Astrocyte (in vitro differentiated cells and primary cell): ENCODE data around the gene ADD3. TPM values are rescaled to one million over a fixed set of nuclear protein-coding genes. Genes with fewer than 3 reads are reported as not detected.
"Not testable (repeated sequence)": the region's sequence is repeated elsewhere in the genome, so short reads cannot be mapped to it uniquely, and the experiment has no call there.

Experiments used
- DNase-seq: peaks from one replicate; pipeline ENCODE4 v3.0.0-alpha.2; 2010; ENCODE audit warnings: low read depth
- FAIRE-seq: peaks from 2 replicates; lab custom pipeline; 2011; peaks lifted over from hg19 to GRCh38; lab: Jason Lieb, UNC
- H2AFZ ChIP-seq: 2 replicates; pipeline ENCODE4 v1.6.0; 2012; ENCODE audit warnings: low read depth, low read length, inconsistent platforms
- H3K27ac ChIP-seq: 2 replicates; pipeline ENCODE4 v1.5.1; 2011; ENCODE audit warnings: low read depth, low read length, inconsistent platforms
- H3K27me3 ChIP-seq: 2 replicates; pipeline ENCODE4 v1.6.0; 2011; ENCODE audit warnings: low read length, inconsistent platforms; ENCODE audit not compliant: insufficient read depth
- H3K36me3 ChIP-seq: 2 replicates; pipeline ENCODE4 v1.5.1; 2011; ENCODE audit warnings: low read length, inconsistent platforms; ENCODE audit not compliant: insufficient read depth
- H3K4me1 ChIP-seq: 2 replicates; pipeline ENCODE4 v1.5.1; 2011; ENCODE audit warnings: low read length, inconsistent platforms; ENCODE audit not compliant: insufficient read depth
- H3K4me2 ChIP-seq: 2 replicates; pipeline ENCODE4 v1.6.0; 2012; ENCODE audit warnings: low read length, inconsistent platforms
- H3K4me3 ChIP-seq: 2 replicates; pipeline ENCODE4 v1.5.1; 2011; ENCODE audit warnings: low read depth, mild to moderate bottlenecking, low read length, inconsistent platforms; ENCODE audit not compliant: insufficient read depth
- H3K79me2 ChIP-seq: 2 replicates; pipeline ENCODE4 v1.6.0; 2012; ENCODE audit warnings: mild to moderate bottlenecking, low read length, inconsistent platforms; ENCODE audit not compliant: insufficient read depth
- H3K9ac ChIP-seq: 2 replicates; pipeline ENCODE4 v1.6.0; 2012; ENCODE audit warnings: mild to moderate bottlenecking, low read length, inconsistent platforms
- H3K9me3 ChIP-seq: 2 replicates; pipeline ENCODE4 v1.5.1; 2012; ENCODE audit warnings: low read depth, mild to moderate bottlenecking, low read length, inconsistent platforms; ENCODE audit not compliant: insufficient read depth
- H4K20me1 ChIP-seq: 2 replicates; pipeline ENCODE4 v1.6.0; 2012; ENCODE audit warnings: low read length, inconsistent platforms; ENCODE audit not compliant: insufficient read depth
- H3K27ac Mint-ChIP-seq: one replicate; pipeline ENCODE4 v1.8.0; 2021; ENCODE audit warnings: mild to moderate bottlenecking, mixed read lengths; ENCODE audit not compliant: unreplicated experiment
- H3K27me3 Mint-ChIP-seq: one replicate; pipeline ENCODE4 v1.8.0; 2021; ENCODE audit warnings: low read depth, mixed read lengths; ENCODE audit not compliant: unreplicated experiment
- H3K36me3 Mint-ChIP-seq: one replicate; pipeline ENCODE4 v1.8.0; 2021; ENCODE audit warnings: low read depth, mixed read lengths; ENCODE audit not compliant: unreplicated experiment
- H3K4me1 Mint-ChIP-seq: one replicate; pipeline ENCODE4 v1.8.0; 2021; ENCODE audit warnings: low read depth, mixed read lengths; ENCODE audit not compliant: unreplicated experiment
- H3K4me3 Mint-ChIP-seq: one replicate; pipeline ENCODE4 v1.8.0; 2021; ENCODE audit warnings: mild to moderate bottlenecking, moderate library complexity, mixed read lengths; ENCODE audit not compliant: unreplicated experiment
- H3K9me3 Mint-ChIP-seq: one replicate; pipeline ENCODE4 v1.8.0; 2021; ENCODE audit warnings: mild to moderate bottlenecking, mixed read lengths; ENCODE audit not compliant: unreplicated experiment
- CTCF ChIP-seq: IDR thresholded peaks from 2 replicates; pipeline ENCODE4 v1.5.1; 2011; ENCODE audit warnings: low read depth, mild to moderate bottlenecking, inconsistent platforms, low read length, moderate library complexity; ENCODE audit not compliant: insufficient read depth
- EZH2 ChIP-seq: IDR thresholded peaks from 2 replicates; pipeline ENCODE4 v1.6.1; 2012; ENCODE audit warnings: mild to moderate bottlenecking, low read length, inconsistent platforms; ENCODE audit not compliant: insufficient read depth
- total RNA-seq: library from RNA; stranded (reverse); gene quantifications from 2 replicates; pipeline ENCODE4 v1.2.1, GENCODE V29; 2021

Gene ADD3
- total RNA-seq, 1 donor from 2014 or later, result 127 TPM

DNA sequence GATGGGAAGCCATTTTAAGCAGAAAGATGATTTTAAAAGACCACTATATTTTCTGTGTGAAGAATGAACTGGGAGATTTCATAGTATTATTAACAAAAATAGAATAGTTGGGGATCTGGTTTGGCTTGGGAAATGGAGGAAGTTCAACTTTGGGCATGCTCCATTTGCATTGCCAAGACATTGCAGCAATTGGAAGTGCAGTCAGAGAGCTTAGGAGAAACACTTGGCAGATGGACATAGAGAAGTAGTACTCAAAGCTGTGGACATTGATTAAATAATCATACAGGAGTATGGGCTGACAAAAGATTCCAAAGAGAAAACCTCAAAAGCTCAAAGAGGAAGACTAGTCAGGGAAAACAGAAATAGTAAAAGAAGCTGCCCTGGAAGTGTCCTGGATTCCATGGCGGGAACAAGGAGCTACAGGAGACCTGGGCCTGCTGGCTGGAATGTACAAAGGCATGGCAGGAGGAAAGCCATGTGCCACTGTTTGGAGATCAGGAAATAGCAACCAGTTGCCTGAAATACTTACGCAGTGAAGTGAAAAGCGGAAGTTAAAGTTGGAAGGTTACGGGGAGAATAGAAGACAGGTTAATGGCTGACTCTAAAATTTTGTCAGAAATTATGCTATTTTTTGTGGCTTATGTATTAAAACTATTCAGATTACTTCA, 106.0 kb downstream of the ADD3 start:
- H3K9ac ChIP-seq, result no peak overlapping the region
- TF ChIP-seq EZH2 (no peak), CTCF (no peak)
- Mint-ChIP-seq H3K27ac (no peak overlapping the region), H3K4me1 (peaks cover 3% of the 10 kb centered on the region), H3K4me3 (no peak overlapping the region), H3K36me3 (peaks cover 37% of the 10 kb centered on the region), H3K9me3 (no peaks in the 10 kb centered on the region), H3K27me3 (no peaks in the 10 kb centered on the region)
- H3K27me3 ChIP-seq, result no peaks in the 10 kb centered on the region
- H3K79me2 ChIP-seq, result no peaks in the 10 kb centered on the region
- H3K9me3 ChIP-seq, result no peaks in the 10 kb centered on the region
- FAIRE-seq (no peak), DNase-seq (no peak)
- H3K4me3 ChIP-seq, result no peak overlapping the region
- H3K4me2 ChIP-seq, result no peak overlapping the region
- H2AFZ ChIP-seq, result no peak overlapping the region
- no peak overlapping the region for H3K27ac ChIP-seq
- peaks cover 5% of the 10 kb centered on the region for H4K20me1 ChIP-seq
- peaks cover 11% of the 10 kb centered on the region for H3K36me3 ChIP-seq
- H3K4me1 ChIP-seq, result no peaks in the 10 kb centered on the region

GRCh38 chr10:110114668-110115067, 106.9 kb downstream of the ADD3 start:
- H3K27ac ChIP-seq, result not testable (repeated sequence)

DNA sequence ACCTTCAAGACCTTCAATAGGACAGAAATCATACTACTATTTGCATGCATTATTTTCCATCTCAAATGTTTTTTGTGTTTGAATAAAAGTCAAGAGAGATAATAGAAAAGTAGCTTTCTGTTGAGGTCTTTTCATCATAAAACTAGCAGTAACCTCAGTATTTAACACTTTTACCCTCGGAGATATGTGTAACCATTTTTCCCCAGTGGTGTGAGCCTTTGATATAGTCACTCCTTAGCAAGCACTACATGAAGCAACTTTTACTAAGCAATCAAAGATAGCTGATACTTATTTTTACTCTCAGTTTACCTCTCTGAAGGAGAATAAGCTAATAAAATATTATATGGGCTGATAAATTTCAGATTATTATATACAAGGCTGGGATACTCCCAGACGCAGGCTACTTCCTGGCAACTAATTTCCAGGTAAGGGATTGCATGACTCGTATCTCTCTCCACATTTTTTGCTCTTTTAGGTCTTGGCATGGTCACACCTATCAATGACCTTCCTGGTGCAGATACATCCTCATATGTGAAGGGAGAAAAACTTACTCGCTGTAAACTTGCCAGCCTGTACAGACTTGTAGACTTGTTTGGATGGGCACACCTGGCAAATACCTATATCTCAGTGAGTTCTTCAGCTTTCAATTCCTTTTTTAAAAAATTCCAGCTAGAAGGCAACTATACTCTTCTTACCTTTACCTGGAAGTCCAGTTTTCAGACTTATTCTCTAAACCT, 108.2 kb downstream of the ADD3 start:
- TF ChIP-seq EZH2, result no peak
- no peak for TF ChIP-seq CTCF
- Histone ChIP-seq H3K79me2 (no peaks in the 10 kb centered on the region), H3K9ac (no peak overlapping the region), H2AFZ (no peak overlapping the region), H3K9me3 (no peaks in the 10 kb centered on the region), H3K27me3 (no peaks in the 10 kb centered on the region), H3K4me1 (no peaks in the 10 kb centered on the region), H3K4me2 (no peak overlapping the region), H4K20me1 (no peaks in the 10 kb centered on the region), H3K36me3 (peaks cover 13% of the 10 kb centered on the region), H3K4me3 (no peak overlapping the region), H3K27ac (no peak overlapping the region)
- no peaks in the 10 kb centered on the region for H3K9me3 Mint-ChIP-seq
- no peak overlapping the region for H3K4me3 Mint-ChIP-seq
- FAIRE-seq (no peak), DNase-seq (no peak)
- H3K4me1 Mint-ChIP-seq, result peaks cover 10% of the 10 kb centered on the region
- no peak overlapping the region for H3K27ac Mint-ChIP-seq
- no peaks in the 10 kb centered on the region for H3K27me3 Mint-ChIP-seq
- H3K36me3 Mint-ChIP-seq, result peaks cover 40% of the 10 kb centered on the region

More at GRCh38 chr10:110114668-110115067, 106.9 kb downstream of the ADD3 start:
- H3K4me3 Mint-ChIP-seq, H3K4me3 ChIP-seq, H3K27me3 ChIP-seq, H3K27me3 Mint-ChIP-seq, H3K27ac Mint-ChIP-seq, H3K4me2 ChIP-seq, H3K79me2 ChIP-seq, H3K9me3 Mint-ChIP-seq, H3K9ac ChIP-seq, H2AFZ ChIP-seq, DNase-seq, FAIRE-seq, H4K20me1 ChIP-seq, H3K4me1 ChIP-seq, H3K4me1 Mint-ChIP-seq, H3K9me3 ChIP-seq: not testable (repeated sequence)
- H3K36me3 Mint-ChIP-seq, result peaks cover 43% of the 10 kb centered on the region
- H3K36me3 ChIP-seq, result peaks cover 13% of the 10 kb centered on the region
